HFF-Myc (cell line): Measurements from ENCODE around the gene CDH23.

ENCODE experiments used
- DNase-seq: peaks from one replicate; pipeline ENCODE4 v3.0.0-alpha.2; 2011; ENCODE audit warnings: low read depth; ENCODE audit errors: extremely low read depth
- H3K4me3 ChIP-seq: replicated peaks from 2 replicates; pipeline ENCODE4 v1.5.1; 2011; ENCODE audit warnings: low read depth, mild to moderate bottlenecking, control low read depth, low read length
- TF ChIP-seq, protein P1 (sequence below): IDR thresholded peaks from 2 replicates; pipeline ENCODE4 v1.5.1; 2012; ENCODE audit warnings: mild to moderate bottlenecking, low read depth, low read length, control low read depth; ENCODE audit errors: missing control alignments

Gene CDH23

DNA sequence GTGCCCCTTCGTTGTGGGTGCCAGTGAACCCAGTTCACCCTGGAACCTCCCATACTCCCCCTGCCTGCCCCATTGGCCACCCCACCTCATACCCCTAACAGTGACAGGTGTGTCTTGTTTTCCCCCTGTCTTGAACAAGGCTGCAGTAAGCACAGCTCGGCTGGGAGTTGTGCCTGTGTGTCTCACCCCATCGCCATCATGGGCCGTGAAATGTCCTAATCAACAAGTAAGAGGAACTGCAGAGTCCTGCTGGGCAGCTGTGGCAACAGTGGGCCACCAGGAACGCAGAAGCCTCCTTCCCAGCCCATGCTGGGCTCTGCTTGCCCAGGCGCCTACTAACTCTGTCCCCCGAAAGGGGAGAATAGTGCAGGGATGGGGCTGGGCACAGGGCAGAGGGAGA lies 231.2 kb downstream of the CDH23 start:
- TF ChIP-seq, protein P1, sequence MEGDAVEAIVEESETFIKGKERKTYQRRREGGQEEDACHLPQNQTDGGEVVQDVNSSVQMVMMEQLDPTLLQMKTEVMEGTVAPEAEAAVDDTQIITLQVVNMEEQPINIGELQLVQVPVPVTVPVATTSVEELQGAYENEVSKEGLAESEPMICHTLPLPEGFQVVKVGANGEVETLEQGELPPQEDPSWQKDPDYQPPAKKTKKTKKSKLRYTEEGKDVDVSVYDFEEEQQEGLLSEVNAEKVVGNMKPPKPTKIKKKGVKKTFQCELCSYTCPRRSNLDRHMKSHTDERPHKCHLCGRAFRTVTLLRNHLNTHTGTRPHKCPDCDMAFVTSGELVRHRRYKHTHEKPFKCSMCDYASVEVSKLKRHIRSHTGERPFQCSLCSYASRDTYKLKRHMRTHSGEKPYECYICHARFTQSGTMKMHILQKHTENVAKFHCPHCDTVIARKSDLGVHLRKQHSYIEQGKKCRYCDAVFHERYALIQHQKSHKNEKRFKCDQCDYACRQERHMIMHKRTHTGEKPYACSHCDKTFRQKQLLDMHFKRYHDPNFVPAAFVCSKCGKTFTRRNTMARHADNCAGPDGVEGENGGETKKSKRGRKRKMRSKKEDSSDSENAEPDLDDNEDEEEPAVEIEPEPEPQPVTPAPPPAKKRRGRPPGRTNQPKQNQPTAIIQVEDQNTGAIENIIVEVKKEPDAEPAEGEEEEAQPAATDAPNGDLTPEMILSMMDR = no peak
- H3K4me3 ChIP-seq = no peak overlapping the region
- DNase-seq = no peak

GRCh38 chr10:71629131-71629530 lies 232.4 kb downstream of the CDH23 start:
- TF ChIP-seq, protein P1 = no peak
- DNase-seq = no peak
- H3K4me3 ChIP-seq = no peak overlapping the region

DNA sequence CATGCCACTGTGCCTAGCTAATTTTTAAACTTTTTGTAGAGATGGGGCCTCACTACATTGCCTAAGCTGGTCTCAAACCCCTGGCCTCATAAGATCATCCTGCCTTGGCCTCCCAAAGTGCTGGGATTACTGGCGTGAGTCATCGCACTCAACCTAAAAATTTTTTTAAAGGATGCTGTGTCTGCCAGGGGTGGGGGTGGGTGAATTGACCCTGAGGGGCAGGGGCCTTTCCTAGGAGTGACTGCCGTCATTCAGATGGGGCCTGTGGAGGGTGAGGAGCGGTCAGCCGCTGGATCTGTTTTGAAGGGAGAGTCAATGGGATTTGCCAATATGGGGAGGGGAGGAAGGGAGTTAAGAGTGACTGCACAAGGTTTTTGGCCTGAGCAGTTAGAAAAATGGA lies 233.4 kb downstream of the CDH23 start:
- no peak overlapping the region for H3K4me3 ChIP-seq
- TF ChIP-seq, protein P1 = no peak
- DNase-seq = no peak

DNA sequence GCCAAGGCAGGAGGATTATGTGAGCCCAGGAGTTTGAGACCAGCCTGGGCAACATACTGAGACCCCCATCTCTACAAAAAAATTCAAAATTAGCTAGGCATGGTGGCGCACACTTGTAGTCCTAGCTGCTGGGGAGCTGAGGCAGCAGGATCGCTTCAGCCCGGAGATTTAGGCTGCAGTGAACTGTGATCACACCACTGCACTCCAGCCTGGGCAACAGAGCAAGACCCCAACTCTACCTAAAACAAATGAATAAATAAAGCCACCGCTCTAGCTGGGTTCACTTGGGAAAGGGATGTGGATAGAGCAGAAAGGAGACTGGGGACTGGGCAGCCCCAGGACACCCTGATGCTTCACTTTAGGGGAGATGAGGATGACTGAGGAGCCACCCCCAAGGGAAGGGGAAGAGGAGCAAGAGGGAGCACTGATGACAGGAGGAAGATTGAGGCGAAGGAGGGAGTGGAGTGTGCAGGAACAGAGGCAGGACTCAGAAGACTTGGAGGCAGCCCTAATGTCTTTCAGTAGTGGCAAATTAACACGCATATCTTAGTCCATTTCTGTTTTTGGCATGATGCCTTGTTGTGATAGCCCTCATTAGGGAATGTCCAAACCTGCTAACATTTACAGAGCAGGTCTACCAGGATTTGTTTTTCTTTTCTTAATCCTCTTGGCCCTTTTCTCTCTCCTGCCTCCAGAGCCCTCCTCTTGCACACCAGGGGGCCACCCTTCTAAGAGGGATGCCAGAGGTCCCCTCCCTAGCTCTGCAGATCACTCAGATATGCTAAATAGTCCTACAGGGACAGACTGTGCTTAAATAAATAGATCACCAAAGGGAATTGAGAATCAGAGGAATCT lies 234.5 kb downstream of the CDH23 start:
- H3K4me3 ChIP-seq = no peak overlapping the region
- no peak for DNase-seq
- TF ChIP-seq, protein P1 = no peak

DNA sequence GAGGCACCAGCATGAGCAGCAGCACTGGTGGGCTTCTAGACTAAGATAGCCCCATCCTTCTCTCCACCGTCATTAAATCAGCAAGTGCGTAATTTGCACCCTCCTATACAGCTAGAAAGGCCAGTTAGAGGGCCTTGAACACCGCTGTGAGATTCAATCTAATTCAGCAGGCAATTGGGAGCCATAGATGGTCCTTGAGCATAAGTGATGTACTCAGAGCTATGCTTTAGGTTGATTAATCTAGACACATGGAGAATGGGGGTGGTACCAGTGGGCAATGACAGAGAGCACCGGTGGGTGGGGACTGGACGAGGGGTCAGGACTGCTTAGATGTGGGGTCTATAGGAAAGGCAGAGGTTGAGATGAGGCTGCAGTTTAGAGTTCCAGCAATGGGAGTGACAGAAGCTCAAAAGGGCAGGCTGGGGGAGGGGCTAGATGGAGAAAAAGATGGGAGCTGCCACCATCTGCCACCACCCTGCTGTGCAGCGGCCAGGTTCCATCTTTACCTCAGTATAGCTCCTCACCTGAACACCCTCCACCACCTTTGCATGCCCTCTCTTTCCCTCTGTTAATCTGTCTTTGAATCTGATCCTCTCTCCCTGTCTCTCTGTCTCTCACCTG lies 235.6 kb downstream of the CDH23 start:
- TF ChIP-seq, protein P1 = no peak
- DNase-seq = no peak
- H3K4me3 ChIP-seq = no peak overlapping the region

GRCh38 chr10:71632896-71633600 lies 236.3 kb downstream of the CDH23 start:
- no peak overlapping the region for H3K4me3 ChIP-seq
- TF ChIP-seq, protein P1 = no peak
- no peak for DNase-seq
